Neural crest cell (in vitro differentiated cells): ENCODE results near the gene EVI5L. TPM values are rescaled to one million over a fixed set of nuclear protein-coding genes. Genes with fewer than 3 reads are reported as not detected.
A peak's percentile ranks its signal among the peaks of the same experiment; 100 is the strongest.

Experiments used
- DNase-seq: peaks from one replicate; pipeline ENCODE4 v3.0.0; 2021; ENCODE audit warnings: low read depth, mixed read lengths, low spot score
- H3K27ac Mint-ChIP-seq: one replicate; pipeline ENCODE4 v1.8.0; 2021; ENCODE audit warnings: mild to moderate bottlenecking, mixed read lengths; ENCODE audit not compliant: unreplicated experiment
- H3K27me3 Mint-ChIP-seq: 2 replicates; pipeline ENCODE4 v1.8.0; 2021; ENCODE audit warnings: low read depth, mild to moderate bottlenecking, mixed read lengths
- H3K36me3 Mint-ChIP-seq: 2 replicates; pipeline ENCODE4 v1.8.0; 2021; ENCODE audit warnings: low read depth, mild to moderate bottlenecking, mixed read lengths
- H3K4me1 Mint-ChIP-seq: 2 replicates; pipeline ENCODE4 v1.8.0; 2021; ENCODE audit warnings: mixed read lengths
- H3K4me3 Mint-ChIP-seq: one replicate; pipeline ENCODE4 v1.8.0; 2021; ENCODE audit warnings: mild to moderate bottlenecking, mixed read lengths
- H3K9me3 Mint-ChIP-seq: 2 replicates; pipeline ENCODE4 v1.8.0; 2021; ENCODE audit warnings: mixed read lengths
- CTCF ChIP-seq: fragments of 200-600 bp; sonication (generic); conservative IDR thresholded peaks from 2 replicates; pipeline ENCODE4 v1.5.0; 2021; ENCODE audit warnings: antibody characterized with exemption, mild to moderate bottlenecking
- total RNA-seq: library from RNA; stranded (reverse); gene quantifications from 2 replicates; pipeline ENCODE4 v1.2.1, GENCODE V29; 2021

EVI5L gene
- total RNA-seq, 1 donor from 2014 or later = 19.5 TPM

- H3K4me1 Mint-ChIP-seq = peaks cover 25% of the 10 kb centered on the region
- H3K4me3 Mint-ChIP-seq = peak overlapping the region; percentile 93
- no peak for TF ChIP-seq CTCF
- H3K36me3 Mint-ChIP-seq = peaks cover 2% of the 10 kb centered on the region
- H3K27ac Mint-ChIP-seq = no peak overlapping the region
- peaks cover 6% of the 10 kb centered on the region for H3K27me3 Mint-ChIP-seq
- H3K9me3 Mint-ChIP-seq = no peaks in the 10 kb centered on the region
- no peak for DNase-seq
Measured at GRCh38 chr19:7905268-7905667, 75.2 kb downstream of the EVI5L start.

GRCh38 chr19:7905859-7906258 lies 75.8 kb downstream of the EVI5L start:
- peaks cover 2% of the 10 kb centered on the region for H3K36me3 Mint-ChIP-seq
- DNase-seq = no peak
- peak overlapping the region; percentile 93 for H3K4me3 Mint-ChIP-seq
- no peak overlapping the region for H3K27ac Mint-ChIP-seq
- peaks cover 6% of the 10 kb centered on the region for H3K27me3 Mint-ChIP-seq
- no peaks in the 10 kb centered on the region for H3K9me3 Mint-ChIP-seq
- TF ChIP-seq CTCF = no peak
- H3K4me1 Mint-ChIP-seq = peaks cover 25% of the 10 kb centered on the region

- Mint-ChIP-seq H3K36me3 (peaks cover 2% of the 10 kb centered on the region), H3K4me3 (no peak overlapping the region), H3K4me1 (peaks cover 25% of the 10 kb centered on the region), H3K9me3 (no peaks in the 10 kb centered on the region), H3K27me3 (peaks cover 12% of the 10 kb centered on the region), H3K27ac (no peak overlapping the region)
- no peak for DNase-seq
- TF ChIP-seq CTCF = no peak
Measured at GRCh38 chr19:7907122-7907521, 77.1 kb downstream of the EVI5L start.

GRCh38 chr19:7907544-7907943 lies 77.5 kb downstream of the EVI5L start:
- H3K36me3 Mint-ChIP-seq = peaks cover 2% of the 10 kb centered on the region
- no peak for DNase-seq
- H3K4me1 Mint-ChIP-seq = peaks cover 23% of the 10 kb centered on the region
- H3K27ac Mint-ChIP-seq = no peak overlapping the region
- H3K27me3 Mint-ChIP-seq = peaks cover 12% of the 10 kb centered on the region
- TF ChIP-seq CTCF = no peak
- H3K9me3 Mint-ChIP-seq = no peaks in the 10 kb centered on the region
- H3K4me3 Mint-ChIP-seq = no peak overlapping the region

GRCh38 chr19:7908078-7908699 lies 78.2 kb downstream of the EVI5L start:
- Mint-ChIP-seq H3K27ac (no peak overlapping the region), H3K36me3 (peaks cover 2% of the 10 kb centered on the region), H3K9me3 (no peaks in the 10 kb centered on the region), H3K4me3 (peak overlapping the region; percentile 62), H3K27me3 (peaks cover 14% of the 10 kb centered on the region), H3K4me1 (peaks cover 19% of the 10 kb centered on the region)
- no peak for TF ChIP-seq CTCF
- DNase-seq = no peak
